Stomach (tissue), 9 donors: Measurements from ENCODE around the gene UTP4. TPM values are rescaled to one million over a fixed set of nuclear protein-coding genes. Genes with fewer than 3 reads are reported as not detected.

Experiments used
- DNase-seq, 2 donors: peaks; one replicate each; pipeline versions ENCODE4 v3.0.0 to v3.0.0-alpha.2; 2013 to 2019
- H3K27ac ChIP-seq, 5 donors: fragments of 200-600 bp in 4 of 5; sonication (generic) in 4 of 5; one replicate each; pipeline ENCODE4 v1.5.1; 2013 to 2019; ENCODE audit warnings: mild to moderate bottlenecking in 1 of 5, moderate library complexity in 1 of 5
- H3K27me3 ChIP-seq, 3 donors: fragments of 200-600 bp; sonication (generic); one replicate each; pipeline ENCODE4 v1.5.1; 2017 to 2019; ENCODE audit warnings: mixed run types in 1 of 3
- H3K36me3 ChIP-seq, 4 donors: fragments of 200-600 bp; sonication (generic); 1 replicate in 3 of 4; 2 replicates in 1 of 4; pipeline ENCODE4 v1.5.1; 2016 to 2019
- H3K4me1 ChIP-seq, 4 donors: fragments of 200-600 bp; sonication (generic); one replicate each; pipeline ENCODE4 v1.5.1; 2016 to 2019
- H3K4me3 ChIP-seq, 4 donors: fragments of 200-600 bp; sonication (generic) in 3 of 4; one replicate each; pipeline ENCODE4 v1.5.1; 2016 to 2019; ENCODE audit warnings: mild to moderate bottlenecking in 1 of 4
- H3K9me3 ChIP-seq, 4 donors: fragments of 200-600 bp; sonication (generic); one replicate each; pipeline ENCODE4 v1.5.1; 2016 to 2019
- EP300 ChIP-seq: sonication (generic); formaldehyde crosslinking; IDR thresholded peaks from one replicate; pipeline ENCODE4 v1.6.1; 2017; ENCODE audit warnings: antibody characterized with exemption
- POLR2A ChIP-seq, 4 donors: fragments of 450-650 bp; IDR thresholded peaks; one replicate each; pipeline ENCODE4 v1.6.1; 2016; ENCODE audit warnings: antibody characterized with exemption in 4 of 4, control low read depth in 2 of 4, mild to moderate bottlenecking in 1 of 4, moderate library complexity in 1 of 4
- POLR2AphosphoS5 ChIP-seq, 3 donors: sonication (generic); formaldehyde crosslinking; IDR thresholded peaks; one replicate each; pipeline ENCODE4 v1.6.1; 2016; ENCODE audit warnings: antibody characterized with exemption in 3 of 3
- WGBS, 5 donors: extraction: QIAGEN DNeasy Blood & Tissue Kit in 3 of 5; methylation state at CpG; one replicate each; pipeline versions ENCODE4 v1.1.5 to v1.1.7; 2013 to 2018; 5-methylcytosine and 5-hydroxymethylcytosine counted together
- intact Hi-C: fragments of 100-400 bp; cut with DNase I; formaldehyde crosslinking; loops from one replicate; pipeline ENCODE4 v1.15.1; 2023; ENCODE audit warnings: low total_unique reads
- polyA plus RNA-seq, 3 donors: library from polyadenylated mRNA; stranded (reverse); fragments of 200-250 nt; gene quantifications; one replicate each; pipeline ENCODE4 v1.2.3, GENCODE V29; 2013
- total RNA-seq, 5 donors: library from RNA; depleted of rRNA; stranded (reverse); fragments of >200 nt; gene quantifications; one replicate each; pipeline versions ENCODE4 v1.1.0 to v1.2.3, GENCODE V29; 2014 to 2016
- TF ChIP-seq, protein P1 (sequence below), 7 experiments: fragments of 450-650 bp in 4 of 7; fragments of 200-600 bp in 3 of 7; sonication (generic) in 3 of 7; IDR thresholded peaks; one replicate each; pipeline ENCODE4 v1.5.1; 2016 to 2019; ENCODE audit warnings: antibody characterized with exemption in 7 of 7, control low read depth in 2 of 7, mild to moderate bottlenecking in 1 of 7
- donor health status: healthy with polysubstance abuse.
- donor health status: Bipolar disorder and iron deficiency.
- donor health status: healthy.

Gene UTP4
- total and polyA plus RNA-seq, 8 donors = 8.1 to 68.8 (median 30.9) TPM

DNA sequence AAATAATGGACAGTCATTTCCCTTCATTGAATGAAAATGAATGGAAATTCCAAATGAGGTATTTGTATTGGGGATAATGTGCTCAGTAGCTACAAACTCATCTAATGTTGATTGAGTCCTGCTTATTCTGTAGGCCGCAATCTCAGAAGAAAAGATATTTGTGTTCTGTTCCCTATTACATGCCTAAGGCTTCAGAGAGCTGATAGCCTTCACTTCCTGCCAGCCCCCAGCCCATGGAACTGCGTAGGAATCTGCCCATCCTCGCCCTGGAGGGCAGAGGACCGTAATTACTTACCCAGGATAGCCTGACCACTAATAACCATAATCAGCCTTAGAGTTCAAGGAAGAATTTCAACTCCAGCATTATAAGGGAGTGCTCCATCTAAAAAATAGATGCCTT, 36.6 kb downstream of the UTP4 start:
- WGBS, 5 donors = 96 to 98% (median 97%) methylated on average over 4 of the region's 4 CpGs
- H3K36me3 ChIP-seq = peaks cover 18 to 55% (median 54%) of the 10 kb centered on the region in 4 donors
- intact Hi-C loops = no loop called here
- no peak overlapping the region for H3K4me3 ChIP-seq
- H3K9me3 ChIP-seq = no peaks in the 10 kb centered on the region
- no peak for DNase-seq
- TF ChIP-seq, protein P1, sequence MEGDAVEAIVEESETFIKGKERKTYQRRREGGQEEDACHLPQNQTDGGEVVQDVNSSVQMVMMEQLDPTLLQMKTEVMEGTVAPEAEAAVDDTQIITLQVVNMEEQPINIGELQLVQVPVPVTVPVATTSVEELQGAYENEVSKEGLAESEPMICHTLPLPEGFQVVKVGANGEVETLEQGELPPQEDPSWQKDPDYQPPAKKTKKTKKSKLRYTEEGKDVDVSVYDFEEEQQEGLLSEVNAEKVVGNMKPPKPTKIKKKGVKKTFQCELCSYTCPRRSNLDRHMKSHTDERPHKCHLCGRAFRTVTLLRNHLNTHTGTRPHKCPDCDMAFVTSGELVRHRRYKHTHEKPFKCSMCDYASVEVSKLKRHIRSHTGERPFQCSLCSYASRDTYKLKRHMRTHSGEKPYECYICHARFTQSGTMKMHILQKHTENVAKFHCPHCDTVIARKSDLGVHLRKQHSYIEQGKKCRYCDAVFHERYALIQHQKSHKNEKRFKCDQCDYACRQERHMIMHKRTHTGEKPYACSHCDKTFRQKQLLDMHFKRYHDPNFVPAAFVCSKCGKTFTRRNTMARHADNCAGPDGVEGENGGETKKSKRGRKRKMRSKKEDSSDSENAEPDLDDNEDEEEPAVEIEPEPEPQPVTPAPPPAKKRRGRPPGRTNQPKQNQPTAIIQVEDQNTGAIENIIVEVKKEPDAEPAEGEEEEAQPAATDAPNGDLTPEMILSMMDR (IDR thresholded peaks at IDR 0.05) = no peak
- TF ChIP-seq EP300 (no peak), POLR2A (IDR thresholded peaks at IDR 0.05) (no peak), POLR2AphosphoS5 (IDR thresholded peaks at IDR 0.05) (no peak)
- no peaks in the 10 kb centered on the region for H3K27me3 ChIP-seq
- peaks cover 12 to 48% (median 30%) of the 10 kb centered on the region in 4 donors for H3K4me1 ChIP-seq
- no peak overlapping the region for H3K27ac ChIP-seq

DNA sequence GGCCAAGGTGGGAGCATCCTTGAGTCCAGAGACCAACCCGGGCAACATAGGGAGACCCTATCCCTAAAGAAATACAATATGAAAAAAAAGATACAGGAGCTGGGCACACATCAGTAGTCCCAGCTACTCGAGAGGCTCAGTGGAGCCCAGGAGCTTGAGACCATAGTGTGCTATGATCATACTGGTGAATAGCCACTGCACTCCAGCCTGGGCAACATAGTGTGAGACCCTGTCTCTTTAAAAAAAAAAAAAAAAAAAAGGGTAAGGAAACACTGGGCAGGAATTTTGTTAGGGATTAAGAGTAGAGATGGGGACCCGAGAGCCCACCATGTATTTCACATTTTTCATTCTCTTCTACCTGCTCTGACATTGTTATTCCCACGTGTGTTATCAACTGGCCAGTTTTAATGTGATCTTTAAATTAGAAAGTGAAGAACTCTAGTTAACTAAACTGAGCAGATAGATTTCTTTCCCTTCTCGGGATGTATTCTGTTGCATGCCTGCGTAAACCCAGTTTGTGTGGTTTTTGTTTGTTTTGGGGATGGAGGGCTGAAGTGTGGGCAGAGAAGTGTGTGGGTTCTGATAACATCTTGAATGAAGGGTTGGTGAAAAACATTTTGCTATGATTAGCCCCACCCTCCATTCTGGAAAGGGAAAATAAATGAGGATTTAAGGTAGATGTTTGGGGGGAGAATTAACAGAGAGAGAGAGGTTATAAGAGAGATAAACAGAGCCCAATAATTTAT, 37.3 kb downstream of the UTP4 start:
- intact Hi-C loops = no loop called here
- WGBS, 5 donors = 52 to 67% (median 56%) methylated on average over 6 of the region's 6 CpGs
- Histone ChIP-seq H3K36me3 (peaks cover 18 to 48% (median 48%) of the 10 kb centered on the region in 4 donors), H3K4me1 (peaks cover 19 to 55% (median 35%) of the 10 kb centered on the region in 4 donors), H3K27me3 (no peaks in the 10 kb centered on the region), H3K27ac (peak overlapping the region in 4 of 5 donors; percentile 67 to 88 (median 83)), H3K4me3 (no peak overlapping the region), H3K9me3 (no peaks in the 10 kb centered on the region)
- TF ChIP-seq POLR2A (IDR thresholded peaks at IDR 0.05) (no peak), EP300 (no peak), POLR2AphosphoS5 (IDR thresholded peaks at IDR 0.05) (no peak)
- TF ChIP-seq, protein P1 (IDR thresholded peaks at IDR 0.05) = no peak
- DNase-seq = no peak

DNA sequence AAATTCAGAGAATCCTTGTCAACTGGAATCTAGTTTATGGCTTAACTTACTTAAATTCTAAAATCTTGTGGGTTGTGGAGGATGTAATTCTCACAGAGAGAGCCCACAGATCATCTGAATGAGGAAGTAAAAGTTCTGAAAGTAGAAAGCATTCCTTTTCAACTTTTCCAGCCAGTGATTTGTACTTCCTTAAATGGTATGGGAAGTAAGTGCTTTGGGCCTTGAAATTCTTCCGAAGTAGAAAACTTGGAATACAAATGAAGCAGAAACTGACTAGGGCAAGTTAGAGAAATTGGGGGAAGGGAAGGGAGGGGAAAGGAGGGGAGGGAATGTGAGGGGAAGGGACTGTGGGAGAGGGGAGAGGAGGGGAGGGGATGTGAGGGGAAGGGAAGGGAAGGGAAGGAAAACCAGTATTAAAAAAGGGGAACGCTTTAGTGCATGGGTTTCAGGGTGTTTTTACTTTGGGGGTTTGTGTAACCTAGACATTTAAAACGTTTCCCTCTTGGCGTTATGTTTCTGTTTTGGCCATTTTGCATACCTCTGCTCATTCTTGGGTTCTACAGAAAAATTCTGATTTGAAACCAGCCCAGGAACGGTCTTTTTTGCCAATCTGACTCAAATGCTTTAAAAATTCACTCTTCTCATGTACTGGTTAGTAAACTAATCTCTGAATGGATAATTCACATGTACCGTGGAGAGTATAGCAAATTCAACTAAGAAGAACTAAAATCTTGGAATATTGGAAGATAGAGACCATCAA, 39.1 kb downstream of the UTP4 start:
- TF ChIP-seq EP300 (no peak), POLR2A (IDR thresholded peaks at IDR 0.05) (no peak), POLR2AphosphoS5 (IDR thresholded peaks at IDR 0.05) (no peak)
- TF ChIP-seq, protein P1 (IDR thresholded peaks at IDR 0.05) = no peak
- Histone ChIP-seq H3K27me3 (no peaks in the 10 kb centered on the region), H3K4me3 (no peak overlapping the region), H3K9me3 (no peaks in the 10 kb centered on the region), H3K27ac (peak overlapping the region in 4 of 5 donors; percentile 67 to 88 (median 83)), H3K4me1 (peaks cover 19 to 53% (median 39%) of the 10 kb centered on the region in 4 donors), H3K36me3 (peaks cover 6 to 31% (median 30%) of the 10 kb centered on the region in 4 donors)
- WGBS, 5 donors = 60 to 82% (median 63%) methylated on average over 6 of the region's 6 CpGs
- peak in 1 of 2 donors; percentile 67 for DNase-seq
- intact Hi-C loops = no loop called here

DNA sequence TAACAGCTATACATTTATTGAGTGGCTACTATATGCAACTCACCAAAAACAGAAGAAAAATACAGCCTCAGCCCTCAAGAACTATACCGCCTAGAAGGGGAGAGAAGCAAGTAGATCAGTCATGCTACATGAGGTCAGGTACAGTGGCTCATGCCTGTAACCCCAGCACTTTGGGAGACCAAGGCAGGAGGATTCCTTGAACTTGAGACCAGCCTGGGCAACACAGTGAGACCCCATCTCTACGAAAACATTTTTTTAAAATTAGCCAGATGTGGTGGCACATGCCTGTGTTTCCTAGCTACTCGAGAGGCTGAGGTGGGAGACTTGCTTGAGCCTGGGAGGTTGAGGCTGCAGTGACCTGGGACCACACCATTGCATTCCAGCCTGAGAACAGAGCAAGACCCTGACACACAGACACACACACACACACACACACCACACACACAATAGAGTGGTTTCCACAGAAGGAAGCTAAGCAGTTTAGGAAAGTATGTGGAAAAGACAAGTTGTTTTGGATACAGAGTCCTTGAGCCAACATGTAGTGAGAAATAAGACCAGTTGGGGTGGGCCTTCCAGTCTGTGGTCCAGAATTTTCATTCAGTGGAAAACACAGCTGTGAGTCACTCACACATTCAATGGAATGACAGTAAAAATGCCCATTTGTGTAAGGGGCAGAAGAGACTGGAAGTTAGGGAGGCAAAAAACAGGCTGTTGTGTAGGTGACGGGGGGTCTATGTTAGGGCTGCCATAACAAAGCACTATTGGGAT, 43.8 kb downstream of the UTP4 start:
- 84 to 98% (median 91%) methylated on average over 4 of the region's 4 CpGs for WGBS, 5 donors
- H3K36me3 ChIP-seq = no peaks in the 10 kb centered on the region
- no peaks in the 10 kb centered on the region for H3K9me3 ChIP-seq
- H3K4me3 ChIP-seq = no peak overlapping the region
- TF ChIP-seq POLR2A (IDR thresholded peaks at IDR 0.05) (no peak), EP300 (no peak), POLR2AphosphoS5 (IDR thresholded peaks at IDR 0.05) (no peak)
- TF ChIP-seq, protein P1 (IDR thresholded peaks at IDR 0.05) = no peak
- H3K27me3 ChIP-seq = no peaks in the 10 kb centered on the region
- peak in 1 of 2 donors; percentile 25 for DNase-seq
- intact Hi-C loops = no loop called here
- H3K4me1 ChIP-seq = peaks cover 36 to 70% (median 52%) of the 10 kb centered on the region in 4 donors
- H3K27ac ChIP-seq = peak overlapping the region in 1 of 5 donors; percentile 48
